ENCODE measurements around the gene PAQR7. TPM values are rescaled to one million over a fixed set of nuclear protein-coding genes. Genes with fewer than 3 reads are reported as not detected.

Gene PAQR7
- total RNA-seq, 1 donor from 2014 or later, result 7.3 TPM

GRCh38 chr1:25813071-25813733 is 62.3 kb downstream of the PAQR7 start:
- H3K27ac ChIP-seq (ENCODE audit: low read depth, low read length), result no peak overlapping the region
- no peak overlapping the region for H3K4me3 ChIP-seq (ENCODE audit: low read length in 3 of 3)
- H3K9me3 ChIP-seq (ENCODE audit: control insufficient read depth in 3 of 3, low read length in 3 of 3), result no peaks in the 10 kb centered on the region
- peaks cover 11 to 20% (median 17%) of the 10 kb centered on the region in 3 donors for H3K4me1 ChIP-seq (ENCODE audit: control insufficient read depth in 3 of 3, insufficient read depth in 3 of 3, low read length in 3 of 3)
- H3K36me3 ChIP-seq (ENCODE audit: control insufficient read depth in 3 of 3, insufficient read depth in 3 of 3, low read length in 3 of 3), result peaks cover 56 to 69% (median 64%) of the 10 kb centered on the region in 3 donors
- no peaks in the 10 kb centered on the region for H3K27me3 ChIP-seq (ENCODE audit: control insufficient read depth in 3 of 3, insufficient read depth in 3 of 3, low read length in 3 of 3)
- no peak overlapping the region for H3K9ac ChIP-seq (ENCODE audit: low read depth in 1 of 3, low read length in 3 of 3)

Small RNA genes within 50 kb of the gene (small RNA-seq; reads per million reads assigned to genes)
- gene AL033528.1 (not detected), gene RF00019 (not detected), gene SNRPFP2 (not detected)

Other genes starting within 250 kb of the PAQR7 start
- 9.9 TPM for gene SELENON, start 75.5 kb downstream of the PAQR7 start, total RNA-seq
- 35.0 TPM for gene MTFR1L, start 55.8 kb downstream of the PAQR7 start, total RNA-seq
- 1.6 TPM for gene AUNIP, start 16.3 kb downstream of the PAQR7 start, total RNA-seq
- 90.3 TPM for gene STMN1, start 30.7 kb upstream of the PAQR7 start, total RNA-seq
- gene PAFAH2, start 122.4 kb upstream of the PAQR7 start, total RNA-seq, result 33.9 TPM
- gene EXTL1, start 146.1 kb upstream of the PAQR7 start, total RNA-seq, result 0.52 TPM
- gene SLC30A2, start 170.4 kb upstream of the PAQR7 start, total RNA-seq, result under 0.01 TPM
- gene TRIM63, start 191.9 kb upstream of the PAQR7 start, total RNA-seq, result 30.3 TPM
- gene PDIK1L, start 236.1 kb upstream of the PAQR7 start, total RNA-seq, result 7.8 TPM